Measurements from ENCODE around the gene FAM222A.
"Not testable (repeated sequence)": the region's sequence is repeated elsewhere in the genome, so short reads cannot be mapped to it uniquely, and the experiment has no call there.

FAM222A gene

DNA sequence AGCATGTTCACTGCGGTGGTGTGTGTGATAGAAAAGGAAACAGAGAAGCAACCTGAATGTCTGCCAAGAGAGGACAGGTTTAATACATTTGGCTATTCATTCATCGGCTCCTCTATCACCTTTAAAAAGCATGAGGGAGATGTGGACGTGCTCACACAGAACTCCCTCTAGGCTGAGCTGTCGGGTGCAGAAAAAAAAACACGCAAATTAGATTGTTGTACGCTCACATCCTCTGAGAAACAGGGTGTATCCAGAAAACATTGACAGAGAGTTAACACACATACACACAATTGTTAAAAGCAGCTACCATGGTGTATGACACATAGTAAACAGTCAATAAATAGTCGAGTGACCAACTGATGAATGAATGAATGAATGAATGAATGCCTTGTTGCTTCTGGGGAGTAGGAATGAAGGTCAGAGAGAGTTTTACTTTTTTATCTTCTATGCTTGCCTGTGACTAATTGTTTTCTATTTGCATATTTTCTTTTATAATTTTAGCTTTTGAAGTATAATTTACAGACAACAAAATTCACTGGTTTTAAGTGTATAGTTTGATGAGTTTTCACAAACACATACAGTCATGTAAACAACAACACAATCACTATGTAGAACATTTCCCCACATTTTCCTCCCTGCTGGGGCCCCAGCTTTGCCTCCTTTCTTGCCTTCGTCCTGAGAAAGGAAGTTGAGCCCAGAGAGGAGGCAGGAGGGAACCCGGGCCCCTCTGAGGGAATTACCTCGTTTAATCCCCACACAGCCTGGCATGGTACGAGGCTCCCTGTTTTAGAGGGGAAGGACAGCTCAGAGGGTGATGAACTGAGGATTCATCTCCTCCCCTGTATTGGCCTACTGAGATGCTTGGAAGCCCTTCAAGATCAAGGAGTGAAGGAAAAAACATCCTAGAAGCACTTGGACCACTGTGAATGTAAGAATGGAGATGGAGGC, 19.7 kb upstream of the FAM222A start:
- DNase-seq = no peak

- DNase-seq = not testable (repeated sequence)
These were observed 19.0 kb upstream of the FAM222A start for GRCh38 chr12:109694629-109695028.

GRCh38 chr12:109695416-109695815, 18.2 kb upstream of the FAM222A start:
- DNase-seq = no peak

DNA sequence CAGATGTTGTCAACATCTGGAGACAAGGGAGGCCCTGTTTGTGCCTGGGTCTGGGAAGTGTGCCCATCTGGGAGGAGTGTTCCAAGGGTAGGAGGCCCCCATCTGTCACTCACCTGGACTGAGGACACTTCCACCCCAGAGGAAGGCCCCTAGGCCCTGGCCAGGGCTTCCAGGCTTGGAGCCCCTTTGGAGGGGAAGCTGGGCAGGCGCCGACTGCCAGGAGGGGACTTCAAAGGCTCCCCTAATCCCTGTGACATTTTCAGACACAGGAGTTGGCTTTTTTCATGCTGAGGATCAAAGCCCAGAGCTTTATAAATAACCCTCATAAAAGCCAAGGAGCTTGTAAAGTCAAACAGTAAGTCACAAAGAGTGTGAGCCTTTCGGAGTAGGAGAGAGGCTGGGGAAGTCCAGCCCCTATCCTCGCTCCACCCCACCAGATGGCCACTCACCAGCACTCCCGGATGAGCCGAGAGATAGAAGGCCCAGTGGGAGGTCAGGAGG, 17.6 kb upstream of the FAM222A start:
- no peak for DNase-seq

- no peak for DNase-seq
These were observed 16.9 kb upstream of the FAM222A start for GRCh38 chr12:109696485-109697269.

GRCh38 chr12:109697270-109697553, 16.4 kb upstream of the FAM222A start:
- DNase-seq = no peak

GRCh38 chr12:109697877-109698468, 15.7 kb upstream of the FAM222A start:
- DNase-seq = no peak

DNA sequence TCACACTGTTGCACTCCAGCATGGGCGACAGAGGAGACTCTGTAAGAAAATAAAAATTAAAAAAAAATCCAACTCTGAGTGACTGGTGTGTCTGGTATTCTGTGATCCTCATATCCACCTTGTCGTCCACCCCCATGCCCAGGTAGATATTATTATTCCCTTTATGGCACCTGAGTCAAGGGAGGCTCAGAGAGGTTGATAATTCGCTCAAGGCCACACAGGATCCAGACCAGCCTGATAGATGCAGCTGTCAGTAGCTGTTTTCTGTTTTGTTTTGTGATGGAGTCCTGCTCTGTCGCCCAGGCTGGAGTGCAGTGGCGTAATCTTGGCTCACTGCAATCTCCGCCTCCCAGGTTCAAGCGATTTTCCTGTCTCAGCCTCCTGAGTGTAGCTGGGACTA, 14.8 kb upstream of the FAM222A start:
- DNase-seq = no peak

GRCh38 chr12:109701064-109701463, 12.6 kb upstream of the FAM222A start:
- DNase-seq = no peak

DNA sequence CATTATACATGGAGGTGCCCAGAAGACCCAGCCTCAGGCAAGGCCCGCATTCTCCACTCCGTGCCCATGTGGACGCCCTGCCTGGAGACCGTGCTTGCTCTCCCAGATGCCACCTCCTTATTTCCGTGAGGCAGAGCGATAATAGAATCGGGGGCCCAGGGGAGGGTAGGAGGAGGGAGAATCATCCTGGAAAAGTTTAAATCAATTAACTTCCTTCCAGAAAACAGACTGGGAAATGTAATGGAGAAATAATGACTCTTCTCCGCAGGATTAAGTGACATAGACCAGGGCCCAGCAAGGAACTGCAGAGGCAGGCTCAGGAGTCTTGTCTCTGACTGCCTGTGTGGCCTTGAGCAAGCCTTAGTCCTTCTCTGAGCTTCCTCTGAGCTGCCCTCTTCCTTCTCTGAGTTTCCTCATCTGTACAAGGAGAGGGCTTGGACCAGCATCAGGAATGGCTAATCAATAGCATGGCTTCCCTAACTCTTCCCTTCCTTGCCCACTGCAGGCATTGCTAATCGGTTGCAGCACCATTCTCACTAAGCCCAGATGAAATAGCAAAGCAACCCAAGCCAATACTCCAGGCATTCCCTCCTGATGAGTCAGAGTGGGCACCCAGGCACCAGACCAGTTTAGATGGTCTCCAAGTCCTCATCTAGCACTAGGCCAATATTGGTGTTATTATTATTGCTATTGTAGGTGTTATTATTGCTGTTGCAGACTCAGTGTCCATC, 11.3 kb upstream of the FAM222A start:
- DNase-seq = no peak

DNA sequence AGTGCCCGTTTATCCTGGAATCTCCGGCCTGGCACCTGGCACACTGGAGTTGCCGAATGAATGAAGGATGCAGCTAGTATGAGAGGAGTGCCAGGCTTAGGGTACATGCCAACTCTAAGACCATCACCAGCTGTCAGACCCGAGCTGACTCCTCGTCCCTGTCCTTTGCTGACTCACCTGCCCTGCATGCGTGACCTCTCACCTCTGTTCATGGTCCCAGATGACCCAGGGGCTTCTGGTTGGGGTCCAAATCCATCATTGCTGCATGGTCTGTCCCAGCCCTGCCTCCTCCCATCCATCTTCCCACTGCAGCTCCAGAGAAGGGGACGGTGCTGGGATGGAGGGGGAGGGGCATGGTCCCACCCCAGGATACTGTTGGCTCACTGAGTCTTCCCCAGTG, 9.9 kb upstream of the FAM222A start:
- no peak for DNase-seq

DNA sequence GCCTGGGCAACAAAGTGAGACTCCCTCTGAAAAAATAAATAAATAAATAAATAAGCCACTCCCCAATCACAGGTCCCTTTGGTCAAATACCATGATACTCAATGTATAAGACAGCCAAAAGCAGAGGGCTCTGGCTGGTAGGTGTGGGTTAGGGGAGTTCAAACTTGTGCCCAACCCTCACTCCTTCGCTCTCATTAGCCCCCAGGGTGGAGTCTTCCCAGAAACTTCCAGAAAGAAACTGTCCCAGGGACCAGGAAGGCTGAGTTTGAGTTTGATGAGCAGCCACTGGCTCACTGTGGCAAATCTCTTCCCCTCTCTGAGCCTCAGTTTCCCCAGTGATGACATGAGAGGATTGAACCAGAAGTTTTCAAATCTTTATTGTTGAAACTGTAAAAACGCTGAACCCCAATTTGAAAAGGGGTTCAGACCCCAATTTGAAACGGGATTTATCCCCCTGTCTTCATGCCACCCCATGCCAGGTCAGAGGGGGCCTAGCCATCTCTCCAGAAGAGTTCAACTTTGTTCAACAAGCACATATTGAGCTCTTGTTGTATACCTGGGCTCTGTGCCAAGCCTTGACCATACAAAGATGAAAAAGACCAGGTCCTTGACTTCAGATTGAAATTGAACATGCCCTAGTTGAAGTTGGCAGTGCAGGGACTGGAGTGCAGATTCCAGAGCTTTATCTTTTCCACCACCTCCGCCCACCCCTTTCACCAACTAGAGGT, 9.1 kb upstream of the FAM222A start:
- DNase-seq = no peak

DNA sequence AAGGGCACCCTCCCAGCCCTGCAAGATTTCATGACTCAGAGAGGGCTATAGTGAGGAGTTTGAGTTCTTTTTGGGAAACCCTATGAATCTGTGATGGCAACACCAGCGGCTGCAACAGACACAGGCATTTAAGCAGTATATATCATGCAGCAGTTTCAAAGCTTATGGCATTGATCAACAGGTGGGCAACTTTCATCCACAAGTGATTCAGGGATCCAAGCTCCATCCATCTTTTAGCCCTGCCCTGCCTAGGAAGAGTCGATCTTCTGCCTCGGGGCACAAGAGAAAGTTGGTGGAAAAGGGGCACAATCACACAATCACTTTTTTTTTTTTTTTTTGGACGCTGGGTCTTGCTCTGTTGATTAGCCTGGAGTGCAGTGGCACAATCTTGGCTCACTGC, 8.3 kb upstream of the FAM222A start:
- no peak for DNase-seq

DNA sequence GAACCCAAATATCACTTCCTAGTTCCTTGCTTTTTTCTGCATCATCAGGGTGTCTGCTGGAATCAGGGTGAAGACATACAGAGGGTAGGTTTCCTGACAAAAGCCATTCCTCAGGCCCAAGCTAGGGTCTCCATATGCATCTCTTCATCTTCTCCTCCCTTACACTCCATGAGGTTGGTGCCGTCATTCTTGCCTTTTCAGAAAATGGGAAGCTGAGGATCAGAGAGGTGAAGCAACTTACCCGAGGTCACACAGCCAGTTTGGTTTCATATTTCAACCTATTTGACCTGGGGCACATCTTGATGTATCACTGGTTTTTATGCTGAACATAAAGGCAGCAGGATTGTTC, 7.3 kb upstream of the FAM222A start:
- DNase-seq = no peak

- no peak for DNase-seq
These were observed 6.7 kb upstream of the FAM222A start for GRCh38 chr12:109706747-109707469.

GRCh38 chr12:109707470-109707821, 6.2 kb upstream of the FAM222A start:
- DNase-seq = no peak

DNA sequence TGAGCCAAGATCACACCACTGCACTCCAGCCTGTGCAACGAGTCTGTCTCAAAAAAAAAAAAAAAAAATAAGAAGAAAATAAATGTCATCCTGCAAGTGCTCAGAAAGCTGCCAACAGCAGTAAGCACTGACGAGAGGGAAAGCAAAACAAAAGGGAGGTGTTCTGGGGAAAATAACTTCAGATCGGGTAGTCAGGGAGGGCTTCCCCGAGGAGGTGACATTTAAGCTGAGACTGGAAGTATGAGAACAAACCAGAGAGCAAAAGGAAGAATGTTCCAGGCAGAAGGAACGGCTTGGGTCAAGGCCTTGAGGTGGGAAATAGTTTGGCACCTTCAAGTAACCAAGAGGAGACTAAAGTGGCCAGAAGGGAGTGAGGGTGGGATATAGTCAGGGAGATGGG, 4.7 kb upstream of the FAM222A start:
- DNase-seq = no peak

GRCh38 chr12:109709401-109709991, 4.1 kb upstream of the FAM222A start:
- no peak for DNase-seq

DNA sequence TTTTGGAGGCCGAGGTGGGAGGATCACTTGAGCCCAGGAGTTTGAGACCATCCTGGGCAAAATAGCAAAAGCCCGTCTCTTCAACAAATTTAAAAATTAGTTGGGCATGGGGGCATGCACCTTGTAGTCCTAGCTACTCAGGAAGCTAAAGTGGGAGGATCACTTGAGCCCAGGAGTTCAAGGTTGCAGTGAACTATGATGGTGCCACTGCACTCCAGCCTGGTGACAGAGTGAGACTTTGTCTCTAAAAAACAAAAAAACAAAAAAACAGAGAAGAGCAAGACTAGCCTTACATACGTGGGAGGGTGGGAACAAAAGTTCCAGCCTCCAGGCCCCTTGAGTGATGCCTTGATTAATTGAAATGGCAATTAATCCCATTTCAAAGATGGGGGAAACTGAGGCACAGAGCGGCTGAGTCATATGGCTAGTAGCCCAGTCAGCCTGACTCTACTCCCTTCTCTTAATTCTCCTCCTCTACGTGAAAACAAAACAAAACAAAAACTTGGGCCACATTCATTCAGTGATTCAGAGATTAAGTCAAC, 3.3 kb upstream of the FAM222A start:
- no peak for DNase-seq

DNA sequence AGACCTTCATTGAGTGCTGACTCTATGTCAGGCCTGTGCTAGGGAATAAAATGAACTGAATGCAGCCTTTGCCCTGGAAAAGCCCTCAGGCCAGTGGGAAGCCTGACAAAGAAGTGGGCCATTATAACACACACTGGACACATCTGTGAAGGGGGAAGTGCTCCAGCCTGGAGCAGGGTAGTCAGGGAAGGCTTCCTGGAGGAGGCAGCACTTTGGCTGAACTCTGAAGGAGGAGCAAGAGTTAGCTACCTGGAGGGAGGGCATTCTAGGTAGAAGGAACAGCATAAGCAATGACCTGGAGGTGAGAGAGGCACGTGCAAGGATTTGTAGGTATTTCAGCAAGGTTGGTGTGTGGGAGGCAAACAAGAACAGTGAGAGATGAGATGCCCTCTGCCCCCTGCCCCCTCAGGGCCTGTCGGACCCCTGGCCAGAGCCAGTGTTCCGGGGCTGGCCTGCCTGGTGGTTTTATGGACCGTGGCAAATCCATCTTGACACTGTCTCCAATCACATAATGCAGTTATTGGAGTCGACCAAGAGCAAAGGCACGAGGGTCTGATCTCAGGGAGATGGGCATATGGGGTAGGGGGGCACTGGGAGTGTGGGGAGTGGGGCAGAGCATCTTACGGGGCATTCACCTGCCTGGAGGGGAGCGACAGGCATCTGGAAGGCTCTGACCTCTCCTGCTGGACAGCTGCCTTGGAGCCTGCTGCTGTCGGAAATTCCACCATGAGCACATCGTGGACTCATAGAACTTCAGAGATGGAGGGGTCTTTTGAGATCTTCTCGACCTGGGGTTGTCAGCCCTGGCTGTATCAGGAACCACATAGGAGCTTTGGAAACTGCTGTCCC, 2.7 kb upstream of the FAM222A start:
- no peak for DNase-seq

Data from activated T-cell treated with anti-CD3 and anti-CD28 coated beads, Interleukin-2, amount 50 U/mL, for 1 hour (primary cell).